Fibroblast of villous mesenchyme (primary cell): ENCODE results near the gene TRAPPC12. TPM values are rescaled to one million over a fixed set of nuclear protein-coding genes. Genes with fewer than 3 reads are reported as not detected.
A peak's percentile ranks its signal among the peaks of the same experiment; 100 is the strongest.

Experiments
- DNase-seq: peaks from one replicate; pipeline ENCODE4 v3.0.0-alpha.2; 2010; ENCODE audit warnings: low read depth
- H3K4me3 ChIP-seq: 2 replicates; pipeline ENCODE4 v1.5.1; 2011; ENCODE audit warnings: low read depth, mild to moderate bottlenecking, low read length
- total RNA-seq: library from RNA; depleted of rRNA; stranded (reverse); fragments of >200 nt; gene quantifications from 2 replicates; pipeline ENCODE4 v1.2.3, GENCODE V29; 2012
- TF ChIP-seq, protein P1 (sequence below): IDR thresholded peaks from 2 replicates; pipeline ENCODE4 v1.5.1; 2012; ENCODE audit warnings: low read depth, mild to moderate bottlenecking, low read length; ENCODE audit not compliant: insufficient read depth

The TRAPPC12 gene
- total RNA-seq, 1 donor, result 50.1 TPM

DNA sequence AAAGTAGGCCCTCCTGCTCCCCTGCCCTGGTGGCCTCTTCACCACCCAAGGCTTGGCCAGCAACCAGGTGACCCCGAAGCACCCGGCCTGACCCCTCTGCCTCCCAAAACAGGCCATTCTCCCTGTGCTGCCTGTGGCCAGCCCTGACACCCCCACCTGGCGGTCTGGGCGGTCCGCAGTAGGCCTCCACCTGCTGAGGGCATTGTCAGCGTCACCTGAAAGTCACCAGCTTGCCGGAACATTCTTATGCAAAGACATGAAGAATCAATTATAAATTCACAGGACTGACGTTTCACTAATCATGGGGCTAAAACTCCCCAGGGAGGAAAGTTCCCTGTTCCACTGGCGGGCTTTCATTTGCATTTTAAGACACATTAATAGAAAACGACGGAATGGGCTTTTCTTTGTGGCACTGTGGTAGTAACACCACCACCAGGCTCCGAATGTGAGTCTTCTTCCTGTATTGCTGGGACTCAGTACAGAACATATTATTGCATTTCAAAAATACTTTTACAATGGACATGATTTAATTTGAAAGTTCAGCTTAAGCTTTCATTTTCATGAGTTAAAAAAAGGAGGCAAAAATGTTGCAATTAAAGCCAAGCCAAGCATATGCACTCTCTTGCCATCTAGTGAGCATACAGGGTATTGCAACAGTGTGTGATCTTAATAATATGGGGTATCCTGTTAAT, 82.5 kb downstream of the TRAPPC12 start:
- peak; percentile 72 for DNase-seq
- TF ChIP-seq, protein P1, sequence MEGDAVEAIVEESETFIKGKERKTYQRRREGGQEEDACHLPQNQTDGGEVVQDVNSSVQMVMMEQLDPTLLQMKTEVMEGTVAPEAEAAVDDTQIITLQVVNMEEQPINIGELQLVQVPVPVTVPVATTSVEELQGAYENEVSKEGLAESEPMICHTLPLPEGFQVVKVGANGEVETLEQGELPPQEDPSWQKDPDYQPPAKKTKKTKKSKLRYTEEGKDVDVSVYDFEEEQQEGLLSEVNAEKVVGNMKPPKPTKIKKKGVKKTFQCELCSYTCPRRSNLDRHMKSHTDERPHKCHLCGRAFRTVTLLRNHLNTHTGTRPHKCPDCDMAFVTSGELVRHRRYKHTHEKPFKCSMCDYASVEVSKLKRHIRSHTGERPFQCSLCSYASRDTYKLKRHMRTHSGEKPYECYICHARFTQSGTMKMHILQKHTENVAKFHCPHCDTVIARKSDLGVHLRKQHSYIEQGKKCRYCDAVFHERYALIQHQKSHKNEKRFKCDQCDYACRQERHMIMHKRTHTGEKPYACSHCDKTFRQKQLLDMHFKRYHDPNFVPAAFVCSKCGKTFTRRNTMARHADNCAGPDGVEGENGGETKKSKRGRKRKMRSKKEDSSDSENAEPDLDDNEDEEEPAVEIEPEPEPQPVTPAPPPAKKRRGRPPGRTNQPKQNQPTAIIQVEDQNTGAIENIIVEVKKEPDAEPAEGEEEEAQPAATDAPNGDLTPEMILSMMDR, result peak; percentile 95
- H3K4me3 ChIP-seq, result no peak overlapping the region

DNA sequence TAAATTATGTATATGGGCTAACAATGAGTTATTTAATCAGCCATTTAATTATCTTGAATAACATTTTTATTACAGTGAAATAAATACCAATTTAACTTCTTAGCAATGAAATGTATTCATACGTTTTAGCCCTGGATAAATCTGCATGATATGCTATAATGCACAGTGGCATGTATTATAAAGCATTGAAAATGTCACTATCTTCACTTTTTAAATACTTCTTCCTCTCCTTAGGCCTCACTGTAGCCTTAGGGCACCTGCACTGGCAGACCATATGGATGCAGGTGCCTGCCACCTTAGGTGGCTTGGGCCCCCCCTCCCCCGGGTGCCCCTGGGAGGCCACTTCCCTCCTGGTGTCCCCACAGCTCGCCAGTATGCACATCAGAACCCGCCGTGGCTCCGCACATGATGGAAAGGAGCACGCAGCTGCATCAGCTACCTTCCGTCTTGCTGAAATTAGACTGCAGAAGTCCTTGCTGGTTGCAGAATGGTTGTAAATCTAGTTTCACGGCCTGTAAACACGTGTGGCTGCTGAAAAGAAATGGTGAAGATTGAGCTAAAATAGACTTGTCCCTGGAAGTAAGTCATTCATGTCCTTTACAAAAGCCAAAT, 83.1 kb downstream of the TRAPPC12 start:
- no peak for DNase-seq
- TF ChIP-seq, protein P1, result no peak
- no peak overlapping the region for H3K4me3 ChIP-seq

DNA sequence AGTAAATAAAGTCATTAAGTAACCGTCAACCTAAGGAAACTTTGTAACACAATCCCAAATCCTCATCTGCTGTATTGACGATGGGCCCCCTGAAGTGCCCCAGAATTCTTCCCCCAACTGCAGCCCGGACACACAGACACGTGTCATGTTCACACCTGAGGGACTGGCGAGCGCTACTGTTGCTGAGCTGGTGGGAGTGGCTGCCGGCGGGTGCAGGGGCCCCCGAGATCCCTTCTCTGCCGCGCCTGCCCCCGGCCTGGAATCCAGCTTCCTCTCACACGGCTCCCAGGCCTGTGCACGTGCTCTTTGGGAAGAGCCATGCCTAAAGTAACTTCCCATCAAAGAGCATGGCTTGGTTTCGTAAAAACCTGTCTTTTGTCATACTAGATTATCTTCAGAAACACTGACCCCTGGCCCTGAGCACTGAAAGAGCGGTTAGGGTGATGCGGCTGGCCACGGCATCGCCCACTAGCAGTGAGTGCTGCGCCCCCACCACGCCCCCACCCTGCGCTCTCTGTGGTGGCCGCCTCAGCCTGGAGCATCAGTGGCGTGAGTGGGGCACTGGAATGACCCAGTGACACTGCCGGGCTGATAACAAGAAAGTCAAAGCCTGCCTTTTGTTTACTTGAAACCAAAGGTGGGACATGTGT, 83.8 kb downstream of the TRAPPC12 start:
- DNase-seq, result no peak

DNA sequence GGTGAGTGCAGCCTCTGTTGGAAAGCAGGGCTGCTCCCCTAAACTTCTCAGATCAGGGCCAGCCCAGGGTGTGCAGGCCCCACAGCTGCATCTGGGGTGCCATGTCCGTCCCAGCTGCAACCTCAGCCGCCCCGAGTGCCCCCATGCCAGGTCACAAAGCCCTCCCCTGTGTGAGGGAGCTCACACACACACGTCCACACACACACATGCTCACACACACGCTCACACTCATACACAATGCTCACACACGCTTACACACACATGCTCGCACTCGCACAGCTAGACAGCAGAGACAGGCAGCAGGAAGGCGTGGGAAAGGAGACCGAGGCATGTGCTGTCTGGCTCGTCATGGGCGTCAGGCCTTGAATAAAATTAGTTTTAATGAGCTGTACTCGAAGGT, 84.5 kb downstream of the TRAPPC12 start:
- TF ChIP-seq, protein P1, result no peak
- no peak overlapping the region for H3K4me3 ChIP-seq
- DNase-seq, result no peak

More for the DNA sequence above, 83.8 kb downstream of the TRAPPC12 start:
- H3K4me3 ChIP-seq, result no peak overlapping the region
- TF ChIP-seq, protein P1, result no peak

DNA sequence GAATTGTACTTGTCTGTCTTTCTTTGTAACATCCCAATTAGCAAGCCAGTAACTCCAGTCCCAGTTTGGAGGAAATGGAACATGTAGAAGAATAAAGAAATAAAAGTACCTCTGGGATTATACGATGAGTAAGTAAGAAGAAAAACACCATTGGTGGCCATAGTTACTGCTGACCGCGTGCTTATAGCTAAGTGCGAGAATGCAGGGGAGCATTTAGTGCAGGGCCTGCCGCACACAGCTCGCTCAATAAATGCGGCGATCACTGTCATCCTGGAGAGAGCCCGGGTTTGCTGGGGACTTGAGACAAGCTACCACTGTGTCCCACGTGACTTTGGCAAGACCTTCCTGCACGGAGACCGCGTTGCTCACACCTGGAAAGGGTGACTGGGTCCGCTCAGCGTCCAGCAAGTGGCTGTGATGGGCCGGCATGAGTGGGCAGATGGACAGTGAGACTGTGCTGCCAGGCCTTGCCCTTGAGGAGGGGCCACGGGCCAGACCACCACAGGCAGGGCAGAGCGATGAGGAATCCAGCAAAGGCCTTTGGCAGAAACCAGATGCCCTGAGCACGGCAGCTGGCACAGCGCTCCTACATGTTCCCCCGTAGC, 85.0 kb downstream of the TRAPPC12 start:
- TF ChIP-seq, protein P1, result no peak
- H3K4me3 ChIP-seq, result no peak overlapping the region
- DNase-seq, result no peak

DNA sequence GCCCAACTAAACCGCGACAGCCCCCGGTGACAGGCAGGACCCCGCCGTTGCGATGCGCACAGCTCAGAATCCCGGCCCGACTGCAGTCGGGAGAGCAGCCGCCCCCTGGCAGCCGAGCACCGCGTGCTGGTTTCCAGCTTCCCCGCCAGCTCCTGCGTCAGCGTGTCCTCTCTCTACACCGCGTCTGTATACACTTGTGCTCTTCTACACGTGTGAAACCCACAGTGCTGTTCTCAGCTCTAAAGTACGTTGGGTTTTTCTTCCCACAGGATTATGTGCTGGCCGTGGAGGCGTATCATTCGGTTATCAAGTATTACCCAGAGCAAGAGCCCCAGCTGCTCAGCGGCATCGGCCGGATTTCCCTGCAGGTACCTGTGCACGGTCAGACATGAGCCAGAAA, 85.8 kb downstream of the TRAPPC12 start:
- no peak overlapping the region for H3K4me3 ChIP-seq
- DNase-seq, result peak; percentile 59
- TF ChIP-seq, protein P1, result no peak
